ES-I3 (cell line): ENCODE results near the gene STOM.

Experiments used
- H3K36me3 ChIP-seq: 2 replicates; pipeline ENCODE4 v1.6.1; 2013; ENCODE audit warnings: mild to moderate bottlenecking, low read length, control low read depth, moderate library complexity; ENCODE audit not compliant: insufficient read depth
- H3K4me1 ChIP-seq: 2 replicates; pipeline ENCODE4 v1.6.1; 2013; ENCODE audit warnings: mild to moderate bottlenecking, control low read depth, low read length; ENCODE audit not compliant: insufficient read depth
- H3K9ac ChIP-seq: 2 replicates; pipeline ENCODE4 v1.6.1; 2013; ENCODE audit warnings: low read depth, mild to moderate bottlenecking, low read length, moderate library complexity
- H3K9me3 ChIP-seq: 2 replicates; pipeline ENCODE4 v1.6.1; 2013; ENCODE audit warnings: mild to moderate bottlenecking, low read length, moderate library complexity; ENCODE audit not compliant: control insufficient read depth, insufficient read depth

Gene STOM

DNA sequence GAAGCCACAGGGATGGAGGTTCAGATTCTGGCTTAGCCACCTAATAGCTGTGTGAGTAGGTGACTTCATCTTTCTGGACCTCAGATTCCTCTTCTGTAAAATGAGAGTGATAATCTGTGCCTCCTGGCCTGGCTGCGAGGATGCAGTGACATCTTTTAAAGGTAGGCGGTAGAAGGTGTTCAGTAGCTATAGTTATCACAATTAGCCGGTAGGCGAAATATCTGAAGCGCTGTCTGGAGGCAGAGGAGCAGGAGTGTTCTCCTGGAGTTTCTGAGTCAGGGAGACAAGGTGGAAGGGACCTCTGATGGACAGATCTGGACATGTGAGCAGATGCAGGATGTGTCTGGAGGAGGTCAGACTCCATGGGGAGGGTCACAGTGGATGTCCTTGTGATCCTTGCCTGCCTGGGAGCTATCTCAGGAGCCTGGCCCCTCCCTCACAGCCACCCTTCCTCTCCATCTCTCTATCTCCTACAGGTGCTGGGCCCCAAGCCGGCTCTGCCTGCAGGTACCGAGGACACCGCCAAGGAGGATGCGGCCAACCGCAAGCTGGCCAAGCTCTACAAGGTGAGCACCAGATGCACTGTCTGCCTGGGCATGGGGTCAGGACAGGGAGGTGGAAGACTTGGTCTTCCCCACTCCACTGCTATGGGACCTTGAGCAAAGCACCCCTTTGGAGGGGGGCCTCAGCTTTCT is 56.4 kb downstream of the STOM start:
- H3K9me3 ChIP-seq = no peaks in the 10 kb centered on the region
- H3K9ac ChIP-seq = no peak overlapping the region
- H3K4me1 ChIP-seq = no peaks in the 10 kb centered on the region
- H3K36me3 ChIP-seq = no peaks in the 10 kb centered on the region

DNA sequence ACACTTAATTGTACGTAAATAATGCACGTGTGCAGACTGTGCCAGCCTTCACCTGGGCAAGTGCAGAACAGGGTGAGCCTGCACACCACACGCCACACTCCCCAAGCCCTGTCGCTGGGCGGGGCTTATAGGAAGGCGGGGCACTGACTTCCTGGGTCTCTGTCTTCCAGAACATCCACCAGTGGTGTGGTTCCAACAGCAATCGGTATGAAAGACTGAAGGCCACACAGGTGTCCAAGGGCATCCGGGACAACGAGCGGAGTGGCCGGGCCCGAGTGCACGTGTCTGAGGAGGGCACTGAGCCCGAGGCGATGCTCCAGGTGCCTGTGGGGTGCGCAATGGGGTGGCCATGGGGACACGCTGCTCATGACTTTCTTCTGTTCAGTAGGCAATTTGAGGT is 57.9 kb downstream of the STOM start:
- Histone ChIP-seq H3K36me3 (no peaks in the 10 kb centered on the region), H3K9ac (no peak overlapping the region), H3K9me3 (no peaks in the 10 kb centered on the region), H3K4me1 (no peaks in the 10 kb centered on the region)

DNA sequence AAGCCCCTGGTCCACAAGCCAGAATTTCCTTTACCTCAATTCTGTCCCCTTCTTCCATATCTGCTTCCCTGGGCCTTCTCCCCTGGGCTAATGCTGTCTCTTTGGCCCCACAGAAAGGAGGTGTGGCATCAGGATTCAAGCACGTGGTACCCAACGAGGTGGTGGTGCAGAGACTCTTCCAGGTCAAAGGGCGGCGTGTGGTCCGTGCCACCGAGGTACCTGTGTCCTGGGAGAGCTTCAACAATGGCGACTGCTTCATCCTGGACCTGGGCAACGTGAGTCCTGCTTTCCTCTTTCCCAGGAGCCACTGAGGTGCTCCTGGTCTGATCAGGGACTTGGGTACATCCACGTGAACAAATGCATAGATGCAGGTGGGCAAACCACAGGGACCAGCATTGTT is 59.5 kb downstream of the STOM start:
- no peaks in the 10 kb centered on the region for H3K9me3 ChIP-seq
- H3K4me1 ChIP-seq = no peaks in the 10 kb centered on the region
- no peaks in the 10 kb centered on the region for H3K36me3 ChIP-seq
- no peak overlapping the region for H3K9ac ChIP-seq

DNA sequence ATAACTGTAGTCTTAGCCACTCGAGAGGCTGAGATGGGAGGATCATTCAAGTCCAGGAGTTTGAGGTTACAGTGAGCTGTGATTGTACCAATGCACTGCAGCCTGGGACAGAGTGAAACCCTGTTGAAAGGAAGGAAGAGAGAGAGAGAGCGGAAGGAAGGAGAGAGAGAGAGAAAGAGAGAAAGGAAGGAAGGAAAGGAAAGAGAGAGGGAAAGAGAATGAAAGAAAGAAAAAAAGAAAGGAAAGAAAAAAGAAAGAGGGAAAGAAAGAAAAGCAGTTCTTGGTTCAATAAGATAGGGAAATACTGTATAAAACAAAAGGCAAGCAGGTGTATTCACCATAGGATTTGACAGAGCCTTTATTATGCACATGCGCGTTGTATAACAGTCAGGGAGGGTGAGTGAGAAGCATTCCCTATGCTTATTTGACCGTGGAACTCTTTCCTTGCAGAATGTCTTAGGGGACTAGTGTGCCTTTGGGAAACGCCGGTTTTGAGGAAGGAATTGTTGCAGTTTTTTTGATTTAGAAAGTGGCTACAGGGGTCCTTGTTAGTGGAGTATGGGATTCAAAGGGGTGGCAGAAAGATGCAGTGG is 60.1 kb downstream of the STOM start:
- H3K4me1 ChIP-seq = no peaks in the 10 kb centered on the region
- H3K9ac ChIP-seq = no peak overlapping the region
- no peaks in the 10 kb centered on the region for H3K36me3 ChIP-seq
- no peaks in the 10 kb centered on the region for H3K9me3 ChIP-seq

DNA sequence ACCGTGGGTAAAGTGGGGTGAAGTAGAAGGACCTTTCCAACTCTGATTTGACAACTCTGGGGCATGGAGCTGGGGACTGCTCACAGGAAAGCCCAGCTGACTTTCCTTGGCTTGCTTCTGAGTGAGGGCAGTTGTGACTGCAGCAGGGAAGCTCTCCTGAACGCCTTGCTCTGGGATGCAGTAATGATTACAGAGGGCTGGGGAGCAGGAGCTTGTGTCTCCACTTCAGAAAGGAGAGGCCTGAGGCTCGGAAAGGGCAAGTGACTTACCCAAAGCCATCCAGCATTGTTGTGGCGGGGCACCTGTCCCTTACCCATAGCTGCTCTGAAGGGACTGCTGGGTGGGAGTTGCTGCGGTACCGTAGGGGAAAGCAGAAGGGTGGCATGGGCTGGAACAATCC is 60.9 kb downstream of the STOM start:
- no peaks in the 10 kb centered on the region for H3K4me1 ChIP-seq
- H3K9ac ChIP-seq = no peak overlapping the region
- no peaks in the 10 kb centered on the region for H3K9me3 ChIP-seq
- no peaks in the 10 kb centered on the region for H3K36me3 ChIP-seq

DNA sequence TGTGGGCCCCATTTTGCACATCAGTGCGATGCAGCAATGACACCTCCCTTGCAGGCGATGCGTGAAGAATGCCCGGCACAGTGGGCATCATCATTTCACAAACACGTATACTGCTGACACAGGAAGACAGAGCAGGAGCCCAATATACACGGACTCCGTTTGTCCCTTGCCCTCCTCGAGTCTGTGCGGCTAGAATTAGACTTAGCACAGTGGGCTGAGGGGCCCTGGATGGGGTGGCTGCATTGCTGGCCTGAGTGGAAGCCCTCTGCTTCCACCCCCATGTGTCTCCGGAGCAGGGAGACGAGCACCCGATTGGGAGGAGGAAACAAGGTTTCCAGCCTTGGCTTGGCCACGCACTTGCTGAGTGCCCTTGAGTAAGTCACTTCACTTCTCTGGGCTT is 61.3 kb downstream of the STOM start:
- no peak overlapping the region for H3K9ac ChIP-seq
- no peaks in the 10 kb centered on the region for H3K4me1 ChIP-seq
- no peaks in the 10 kb centered on the region for H3K9me3 ChIP-seq
- H3K36me3 ChIP-seq = no peaks in the 10 kb centered on the region

DNA sequence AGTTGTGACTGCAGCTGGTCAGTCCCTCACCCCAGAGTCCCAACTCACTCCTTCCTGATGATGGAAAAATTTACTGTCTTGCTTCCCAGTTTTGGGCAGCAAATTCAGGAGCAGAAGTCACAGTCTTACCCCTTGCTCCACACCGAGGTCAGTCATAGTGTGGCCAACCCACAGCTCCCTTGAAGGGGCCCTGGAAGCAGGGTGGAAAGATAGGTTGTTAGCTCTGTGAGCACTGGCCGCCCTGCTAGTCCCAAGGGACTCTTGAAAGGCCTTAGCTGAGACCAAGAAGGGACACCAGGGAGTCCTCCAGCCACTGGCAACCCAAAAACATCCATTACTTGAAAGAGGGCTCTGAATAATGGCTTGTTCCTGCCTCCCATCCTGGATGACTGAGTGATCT is 62.1 kb downstream of the STOM start:
- no peak overlapping the region for H3K9ac ChIP-seq
- H3K9me3 ChIP-seq = no peaks in the 10 kb centered on the region
- H3K4me1 ChIP-seq = no peaks in the 10 kb centered on the region
- H3K36me3 ChIP-seq = no peaks in the 10 kb centered on the region

DNA sequence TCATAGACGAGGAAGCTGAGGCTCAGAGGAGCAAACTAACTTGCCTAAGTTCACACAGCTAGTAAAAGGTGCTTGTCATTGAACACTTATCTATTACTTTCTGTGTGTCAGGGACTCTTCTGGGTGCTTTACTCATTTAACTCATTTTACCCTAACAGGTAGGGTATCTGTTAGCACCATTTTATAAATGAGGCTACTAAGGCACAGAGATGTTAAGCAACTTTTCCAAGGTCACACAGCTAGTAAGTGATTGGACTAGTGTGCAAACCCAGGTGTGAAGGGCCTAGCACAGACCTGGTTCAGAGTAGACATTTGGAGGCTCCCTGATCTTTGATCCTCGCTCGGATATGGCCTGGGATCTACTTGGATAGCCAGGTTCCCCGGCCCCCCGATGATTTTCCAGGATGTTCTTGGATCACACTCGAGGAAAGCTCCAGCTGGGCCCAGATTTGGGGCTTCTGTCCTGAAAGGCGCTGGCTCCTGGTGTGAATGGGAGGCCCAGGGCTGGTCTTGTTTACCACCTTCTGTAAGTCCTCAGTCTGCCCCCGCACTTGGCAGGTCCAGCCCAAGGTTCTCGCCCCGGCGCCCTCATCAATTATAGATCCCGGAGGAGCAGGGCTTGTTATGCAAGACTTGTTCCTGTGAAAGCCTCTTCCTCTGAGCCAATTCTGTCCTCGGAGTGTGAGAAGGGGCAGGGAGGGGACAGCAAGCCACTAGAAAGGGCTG is 64.6 kb downstream of the STOM start:
- Histone ChIP-seq H3K9ac (no peak overlapping the region), H3K36me3 (no peaks in the 10 kb centered on the region), H3K9me3 (no peaks in the 10 kb centered on the region), H3K4me1 (no peaks in the 10 kb centered on the region)

DNA sequence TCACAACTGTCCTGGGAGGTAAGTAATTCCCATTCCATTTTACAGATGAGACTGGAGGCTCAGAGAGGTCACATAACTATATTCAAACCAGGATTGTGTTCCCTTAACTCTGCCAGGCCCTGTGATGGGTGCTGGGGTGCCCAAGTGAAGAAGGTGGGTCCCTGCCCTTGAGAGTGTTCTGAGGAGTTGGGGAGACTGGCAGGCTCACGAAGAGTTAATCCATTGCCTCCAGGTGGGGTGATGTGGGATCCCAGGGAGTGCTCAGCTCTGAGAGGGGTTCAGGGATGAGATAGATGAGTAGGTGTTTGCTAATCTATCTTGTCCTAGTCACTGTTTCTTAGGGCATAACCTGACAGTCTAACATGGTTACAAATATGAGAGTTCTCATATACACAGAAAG is 65.3 kb downstream of the STOM start:
- Histone ChIP-seq H3K4me1 (no peaks in the 10 kb centered on the region), H3K9ac (no peak overlapping the region), H3K9me3 (no peaks in the 10 kb centered on the region), H3K36me3 (no peaks in the 10 kb centered on the region)

DNA sequence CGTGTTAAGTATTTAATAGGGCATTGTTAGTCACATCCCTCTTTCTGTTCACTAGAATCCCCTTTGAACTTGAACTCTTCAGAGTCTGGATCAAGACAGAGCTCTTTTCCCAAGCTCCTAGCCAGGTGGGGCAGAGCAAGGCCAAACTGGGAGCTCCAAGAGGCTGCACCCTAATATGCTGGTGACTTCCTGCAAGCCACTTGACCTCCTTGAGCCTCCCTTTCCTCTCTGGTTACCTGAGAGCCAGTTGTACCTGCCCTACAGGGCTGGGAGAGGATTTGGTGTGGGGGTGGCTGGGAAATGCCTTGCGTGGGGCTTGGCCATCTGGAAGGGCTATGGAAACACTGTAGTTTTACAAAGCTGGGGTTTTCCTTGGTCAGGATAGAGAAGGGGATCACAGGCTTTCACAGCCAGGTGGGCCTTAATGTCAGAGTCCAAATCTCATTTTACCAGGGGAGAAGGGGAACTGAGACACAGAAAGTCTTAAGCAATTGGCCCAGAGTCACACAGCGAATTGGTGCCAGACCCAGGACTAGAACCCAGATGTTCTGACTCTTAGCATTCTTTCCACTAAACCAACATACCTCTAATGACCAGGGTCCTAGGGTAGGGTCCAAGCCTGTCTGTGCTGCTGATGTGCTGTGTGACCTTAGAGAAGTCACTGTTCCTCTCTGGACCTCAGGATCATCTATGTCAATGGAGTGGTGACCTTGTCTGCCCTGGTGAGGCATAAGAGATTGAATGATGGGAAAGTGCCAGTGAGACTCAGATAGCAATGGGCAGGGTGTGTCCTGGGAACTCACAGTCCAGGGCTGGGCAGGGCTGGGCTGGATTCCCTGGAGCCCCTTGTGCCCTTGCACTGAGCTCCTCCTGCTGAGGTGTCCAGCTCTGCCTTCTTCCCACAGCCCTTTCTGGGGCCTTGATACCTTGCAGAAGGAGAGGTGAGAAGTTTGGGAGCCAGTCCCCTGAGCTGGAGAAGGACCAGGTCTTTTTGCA is 66.3 kb downstream of the STOM start:
- Histone ChIP-seq H3K4me1 (peaks cover 2% of the 10 kb centered on the region; the same call in 1 of the 2 replicates), H3K9ac (no peak overlapping the region), H3K36me3 (no peaks in the 10 kb centered on the region), H3K9me3 (no peaks in the 10 kb centered on the region)

DNA sequence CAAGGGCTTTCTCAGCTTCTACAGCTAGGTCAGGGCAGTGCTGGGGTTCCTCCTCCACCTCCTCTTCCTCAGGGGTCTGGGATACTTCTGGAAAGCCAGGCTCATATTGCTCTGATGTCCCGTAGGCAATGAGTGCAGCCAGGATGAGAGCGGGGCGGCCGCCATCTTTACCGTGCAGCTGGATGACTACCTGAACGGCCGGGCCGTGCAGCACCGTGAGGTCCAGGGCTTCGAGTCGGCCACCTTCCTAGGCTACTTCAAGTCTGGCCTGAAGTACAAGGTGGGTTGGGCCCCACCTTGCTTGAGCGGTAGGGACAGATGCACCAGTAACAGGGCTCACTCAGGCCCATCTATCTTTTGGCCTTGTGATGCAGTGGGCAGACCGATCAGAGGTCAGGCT is 67.3 kb downstream of the STOM start:
- no peaks in the 10 kb centered on the region for H3K9me3 ChIP-seq
- no peak overlapping the region for H3K9ac ChIP-seq
- no peaks in the 10 kb centered on the region for H3K36me3 ChIP-seq
- H3K4me1 ChIP-seq = peaks cover 10% of the 10 kb centered on the region

- no peaks in the 10 kb centered on the region for H3K9me3 ChIP-seq
- no peaks in the 10 kb centered on the region for H3K36me3 ChIP-seq
- H3K9ac ChIP-seq = no peak overlapping the region
- H3K4me1 ChIP-seq = peaks cover 10% of the 10 kb centered on the region
Observed at GRCh38 chr9:121302341-121302740, 67.7 kb downstream of the STOM start.

GRCh38 chr9:121301881-121302286 is 68.2 kb downstream of the STOM start:
- H3K4me1 ChIP-seq = peaks cover 10% of the 10 kb centered on the region
- H3K9ac ChIP-seq = no peak overlapping the region
- H3K9me3 ChIP-seq = no peaks in the 10 kb centered on the region
- H3K36me3 ChIP-seq = no peaks in the 10 kb centered on the region
